GM12878 (cell line): ENCODE data around the gene NLGN1. TPM values are rescaled to one million over a fixed set of nuclear protein-coding genes. Genes with fewer than 3 reads are reported as not detected.

Source experiments
- ATAC-seq: fragments of 200-7000 bp; cut with Tn5 transposase; 3 replicates; pipeline ENCODE4 v1.9.1; 2020; ENCODE audit warnings: mild to moderate bottlenecking, moderate library complexity
- BruUV-seq: library from RNA; stranded (reverse); fragments of 400-500 nt; replicated peaks from 2 replicates; lab custom pipeline; 2021; lab: Mats Ljungman, UMichigan
- CTCF ChIA-PET: fragments of 300-600 bp; sonication (Branson Sonifier 250); formaldehyde crosslinking; extraction: SDS; loops from one replicate; lab custom pipeline; 2021; ENCODE audit warnings: inconsistent platforms; lab: Yijun Ruan, JAX
- POLR2A ChIA-PET: fragments of 350-600 bp; formaldehyde crosslinking; extraction: SDS; loops from one replicate; lab custom pipeline; 2021; ENCODE audit warnings: inconsistent platforms; lab: Charles Lee
- RAD21 ChIA-PET: fragments of 300-600 bp; sonication (Branson Sonifier 250); formaldehyde crosslinking; loops from one replicate; lab custom pipeline; 2023; ENCODE audit warnings: antibody characterized with exemption; ENCODE audit not compliant: unreplicated experiment; lab: Charles Lee
- SMC1A ChIA-PET: fragments of 300-600 bp; sonication (Branson Sonifier 250); formaldehyde crosslinking; loops from one replicate; lab custom pipeline; 2023; ENCODE audit not compliant: unreplicated experiment, uncharacterized antibody; lab: Charles Lee
- DNase-seq: peaks from one replicate; pipeline ENCODE4 v3.0.0-alpha.2; 2011; ENCODE audit warnings: low read depth, low spot score
- FAIRE-seq: peaks from 3 replicates; lab custom pipeline; 2011; peaks lifted over from hg19 to GRCh38; lab: Jason Lieb, UNC
- H2AFZ ChIP-seq: 2 replicates; pipeline ENCODE4 v1.6.0; 2011; ENCODE audit warnings: low read depth, low read length, control low read depth; ENCODE audit not compliant: control insufficient read depth
- H3K27ac ChIP-seq: 2 replicates; pipeline ENCODE4 v1.5.1; 2011; ENCODE audit warnings: control low read depth; ENCODE audit not compliant: control insufficient read depth, insufficient read depth
- H3K27me3 ChIP-seq, 2 experiments: replicated peaks in 1 of 2; 2 replicates each; pipeline versions ENCODE4 v1.6.0 to v1.6.1; 2011; ENCODE audit warnings: low read length in 1 of 2; ENCODE audit not compliant: control insufficient read depth in 2 of 2, insufficient read depth in 2 of 2
- H3K36me3 ChIP-seq, 2 experiments: 2 replicates each; pipeline ENCODE4 v1.5.1; 2011; ENCODE audit warnings: low read length in 1 of 2; ENCODE audit not compliant: control insufficient read depth in 2 of 2, insufficient read depth in 2 of 2
- H3K4me1 ChIP-seq: 2 replicates; pipeline ENCODE4 v1.6.1; 2011; ENCODE audit warnings: mild to moderate bottlenecking, low read length, moderate library complexity, mixed read lengths; ENCODE audit not compliant: control insufficient read depth, insufficient read depth
- H3K4me2 ChIP-seq: 2 replicates; pipeline ENCODE4 v1.6.0; 2011; ENCODE audit warnings: control low read depth; ENCODE audit not compliant: control insufficient read depth, insufficient read depth
- H3K4me3 ChIP-seq: fragments of 200-600 bp; sonication (generic); 2 replicates; pipeline ENCODE4 v1.5.1; 2016
- H3K79me2 ChIP-seq: 2 replicates; pipeline ENCODE4 v1.6.0; 2011; ENCODE audit warnings: low read length; ENCODE audit not compliant: control insufficient read depth, insufficient read depth
- H3K9ac ChIP-seq: 2 replicates; pipeline ENCODE4 v1.8.0; 2011; ENCODE audit warnings: low read length, control low read depth, mixed read lengths; ENCODE audit not compliant: control insufficient read depth, insufficient read depth
- H3K9me3 ChIP-seq: replicated peaks from 3 replicates; pipeline ENCODE4 v1.5.1; 2011; ENCODE audit warnings: mild to moderate bottlenecking, low read length; ENCODE audit not compliant: control insufficient read depth, insufficient read depth
- H4K20me1 ChIP-seq: 2 replicates; pipeline ENCODE4 v1.6.0; 2011; ENCODE audit not compliant: control insufficient read depth, insufficient read depth
- BMI1 ChIP-seq: fragments of 450-650 bp; IDR thresholded peaks from 2 replicates; pipeline ENCODE4 v1.6.1; 2016; ENCODE audit warnings: mild to moderate bottlenecking, moderate library complexity, borderline replicate concordance
- CHD4 ChIP-seq: fragments of 200-600 bp; sonication (generic); IDR thresholded peaks from 2 replicates; pipeline ENCODE4 v1.6.1; 2016; ENCODE audit warnings: mild to moderate bottlenecking
- FOXK2 ChIP-seq: fragments of 450-650 bp; IDR thresholded peaks from 2 replicates; pipeline ENCODE4 v1.6.1; 2017; ENCODE audit warnings: mild to moderate bottlenecking, moderate library complexity
- HSF1 ChIP-seq: fragments of 150-350 bp; IDR thresholded peaks from 2 replicates; pipeline ENCODE4 v1.6.1; 2014; ENCODE audit warnings: mild to moderate bottlenecking, low read depth, low read length
- MYB ChIP-seq: fragments of 150-350 bp; IDR thresholded peaks from 2 replicates; pipeline ENCODE4 v1.6.1; 2014; ENCODE audit warnings: mild to moderate bottlenecking, low read depth, low read length, borderline replicate concordance
- NR2F1 ChIP-seq: fragments of 450-650 bp; conservative IDR thresholded peaks from 2 replicates; pipeline ENCODE4 v1.6.1; 2017; ENCODE audit warnings: mild to moderate bottlenecking
- RAD21 ChIP-seq: IDR thresholded peaks from 2 replicates; pipeline ENCODE4 v1.6.1; 2011; ENCODE audit warnings: mild to moderate bottlenecking, low read depth, low read length, moderate library complexity; ENCODE audit not compliant: insufficient read depth
- RBBP5 ChIP-seq: fragments of 200-600 bp; sonication (generic); conservative IDR thresholded peaks from 2 replicates; pipeline ENCODE4 v1.6.1; 2016
- RELB ChIP-seq: fragments of 450-650 bp; IDR thresholded peaks from 2 replicates; pipeline ENCODE4 v1.6.1; 2017; ENCODE audit warnings: low read depth, mild to moderate bottlenecking, moderate library complexity
- SIN3A ChIP-seq: IDR thresholded peaks from 2 replicates; pipeline ENCODE4 v1.6.1; 2012; ENCODE audit warnings: low read depth, low read length, improper control_type of control experiment
- SIX5 ChIP-seq: IDR thresholded peaks from 2 replicates; pipeline ENCODE4 v1.6.1; 2011; ENCODE audit warnings: mild to moderate bottlenecking, low read depth, low read length, moderate library complexity; ENCODE audit not compliant: severe bottlenecking
- SMC3 ChIP-seq: IDR thresholded peaks from 2 replicates; pipeline ENCODE4 v1.6.1; 2011; ENCODE audit warnings: low read length, improper control_type of control experiment, borderline replicate concordance
- SP1 ChIP-seq: IDR thresholded peaks from one replicate; pipeline ENCODE4 v1.6.1; 2011; ENCODE audit warnings: low read depth, low read length
- SRF ChIP-seq, 2 experiments: IDR thresholded peaks; 2 replicates each; pipeline ENCODE4 v1.6.1; 2011; ENCODE audit warnings: low read depth in 2 of 2, low read length in 2 of 2, mild to moderate bottlenecking in 1 of 2, moderate library complexity in 1 of 2
- WRNIP1 ChIP-seq: IDR thresholded peaks from 2 replicates; pipeline ENCODE4 v1.6.1; 2011; ENCODE audit warnings: low read depth, low read length, improper control_type of control experiment, borderline replicate concordance
- WGBS: methylation state at CpG from one replicate; pipeline ENCODE4 v1.1.6; 2016; ENCODE audit warnings: low lambda C conversion rate; ENCODE audit not compliant: insufficient replicate concordance, insufficient coverage; ENCODE audit errors: missing lambda C conversion rate; 5-methylcytosine and 5-hydroxymethylcytosine counted together
- in situ Hi-C: fragments of 300-500 bp; cut with MboI; formaldehyde crosslinking; loops from 9 replicates; pipeline ENCODE4 v1.14.3; 2018; ENCODE audit warnings: mixed read lengths
- intact Hi-C: fragments of 100-400 bp; cut with micrococcal nuclease; formaldehyde crosslinking; loops from one replicate; pipeline ENCODE4 v1.14.2; 2022; ENCODE audit not compliant: unreplicated experiment
- polyA plus RNA-seq, 11 experiments: library from polyadenylated mRNA; depleted of rRNA in 4 of 11; unstranded in 6 of 11; stranded (reverse) in 5 of 11; fragments of >200 nt; fragmentation: Nextera tagmentation in 4 of 11; fragmentation: Illumina TruSeq in 1 of 11; extraction: Ambion mirVana in 4 of 11; extraction: Trizol in 1 of 11; gene quantifications; 1 replicate in 1 of 11; 2 replicates in 10 of 11; pipeline versions ENCODE4 v1.2.1 to v1.2.3, GENCODE V29; 2011 to 2016; ENCODE audit warnings: inconsistent platforms in 2 of 11, missing spikeins in 2 of 11, low read depth in 1 of 11
- total RNA-seq, 4 experiments: library from RNA; depleted of rRNA in 3 of 4; stranded (reverse); fragments of >200 nt in 3 of 4; fragmentation: Illumina TruSeq in 1 of 4; extraction: Trizol in 1 of 4; gene quantifications; 2 replicates each; pipeline versions ENCODE4 v1.2.1 to v1.2.3, GENCODE V29; 2013 to 2021

The NLGN1 gene
- total and polyA plus RNA-seq, 10 of the 15 experiments (the other 5 are each of a cell fraction or from before 2014, with no cell fraction given): not detected

GRCh38 chr3:173618148-173618547 is 220.6 kb downstream of the NLGN1 start:
- Histone ChIP-seq H3K4me3 (no peak overlapping the region), H3K79me2 (no peaks in the 10 kb centered on the region), H3K4me1 (no peaks in the 10 kb centered on the region), H4K20me1 (no peaks in the 10 kb centered on the region), H3K4me2 (no peak overlapping the region), H3K27me3 (no peaks in the 10 kb centered on the region), H2AFZ (no peak overlapping the region), H3K27ac (no peak overlapping the region), H3K9ac (no peak overlapping the region), H3K9me3 (no peaks in the 10 kb centered on the region), H3K36me3 (no peaks in the 10 kb centered on the region)
- intact Hi-C loops: no loop called here
- RAD21 ChIA-PET: no interaction called here
- POLR2A ChIA-PET: no interaction called here
- TF ChIP-seq RAD21 (no peak), RELB (no peak), NR2F1 (no peak), SMC3 (no peak), SIX5 (no peak), FOXK2 (no peak), SP1 (no peak), BMI1 (no peak), CHD4 (no peak), SIN3A (no peak), WRNIP1 (no peak), SRF (IDR thresholded peaks at IDR 0.05; ENCODE audit: low read depth in 2 of 2, low read length in 2 of 2) (no peak), RBBP5 (no peak), HSF1 (no peak), MYB (no peak)
- no TSS peak for BruUV-seq
- ATAC-seq (no peak), DNase-seq (no peak), FAIRE-seq (no peak)
- in situ Hi-C loops: no loop called here
- SMC1A ChIA-PET: no interaction called here
- WGBS: 22% methylated on average over 4 of the region's 4 CpGs
- CTCF ChIA-PET: no interaction called here
